ENCODE results near the gene GLDN. TPM values are rescaled to one million over a fixed set of nuclear protein-coding genes. Genes with fewer than 3 reads are reported as not detected.

Gene GLDN
- total and polyA plus RNA-seq, 4 experiments from 2014 or later, result not detected

DNA sequence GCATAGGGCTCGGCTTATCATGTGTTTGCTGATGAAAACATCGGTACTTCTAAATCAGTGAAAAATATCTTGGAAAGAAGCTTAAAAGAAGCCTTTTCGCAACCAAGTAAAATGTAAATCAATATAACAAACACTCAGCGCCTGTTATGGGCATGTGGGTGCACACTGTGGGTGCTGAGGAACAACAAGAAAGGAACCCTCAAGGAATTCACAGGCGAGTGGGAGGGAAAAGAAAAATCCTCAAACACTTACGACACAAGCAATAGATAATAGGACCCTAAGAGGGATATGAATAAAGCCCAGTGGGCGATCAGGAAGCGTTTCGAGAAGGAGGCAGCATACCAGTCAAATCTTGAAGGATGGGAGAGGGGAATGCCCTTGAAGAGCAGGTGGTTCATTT is 21.9 kb downstream of the GLDN start:
- Mint-ChIP-seq H3K9me3 (no peaks in the 10 kb centered on the region), H3K27me3 (peaks cover 0 to 3% of the 10 kb centered on the region in 2 donors), H3K4me3 (no peak overlapping the region), H3K36me3 (no peaks in the 10 kb centered on the region), H3K27ac (no peak overlapping the region), H3K4me1 (no peaks in the 10 kb centered on the region)
- Histone ChIP-seq H3K36me3 (ENCODE audit: insufficient read depth, low read length) (no peaks in the 10 kb centered on the region), H3K27ac (ENCODE audit: low read depth, low read length) (no peak overlapping the region), H3K27me3 (ENCODE audit: insufficient read depth, low read length) (no peaks in the 10 kb centered on the region), H3K4me1 (ENCODE audit: insufficient read depth, low read length) (no peaks in the 10 kb centered on the region), H3K9me3 (ENCODE audit: control insufficient read depth in 1 of 2, low read length in 2 of 2) (no peaks in the 10 kb centered on the region), H3K4me3 (ENCODE audit: low read length in 2 of 2) (no peak overlapping the region)
- CTCF ChIA-PET (ENCODE audit: partially characterized antibody), result no interaction called here
- DNase-seq, result no peak
- POLR2A ChIA-PET (ENCODE audit: partially characterized antibody), result no interaction called here
- intact Hi-C loops (cut with micrococcal nuclease), result no loop called here

- Histone ChIP-seq H3K36me3 (ENCODE audit: insufficient read depth, low read length) (no peaks in the 10 kb centered on the region), H3K4me3 (ENCODE audit: low read length in 2 of 2) (no peak overlapping the region), H3K4me1 (ENCODE audit: insufficient read depth, low read length) (no peaks in the 10 kb centered on the region), H3K27ac (ENCODE audit: low read depth, low read length) (no peak overlapping the region), H3K9me3 (ENCODE audit: control insufficient read depth in 1 of 2, low read length in 2 of 2) (no peaks in the 10 kb centered on the region), H3K27me3 (ENCODE audit: insufficient read depth, low read length) (no peaks in the 10 kb centered on the region)
- Mint-ChIP-seq H3K27me3 (peaks cover 0 to 3% of the 10 kb centered on the region in 2 donors), H3K36me3 (no peaks in the 10 kb centered on the region), H3K27ac (no peak overlapping the region), H3K4me1 (no peaks in the 10 kb centered on the region), H3K9me3 (no peaks in the 10 kb centered on the region), H3K4me3 (no peak overlapping the region)
- no peak for DNase-seq
- ChIA-PET POLR2A (ENCODE audit: partially characterized antibody) (no interaction called here), CTCF (ENCODE audit: partially characterized antibody) (no interaction called here)
- intact Hi-C loops (cut with micrococcal nuclease), result no loop called here
Measured at GRCh38 chr15:51365417-51365816, 24.0 kb downstream of the GLDN start.

DNA sequence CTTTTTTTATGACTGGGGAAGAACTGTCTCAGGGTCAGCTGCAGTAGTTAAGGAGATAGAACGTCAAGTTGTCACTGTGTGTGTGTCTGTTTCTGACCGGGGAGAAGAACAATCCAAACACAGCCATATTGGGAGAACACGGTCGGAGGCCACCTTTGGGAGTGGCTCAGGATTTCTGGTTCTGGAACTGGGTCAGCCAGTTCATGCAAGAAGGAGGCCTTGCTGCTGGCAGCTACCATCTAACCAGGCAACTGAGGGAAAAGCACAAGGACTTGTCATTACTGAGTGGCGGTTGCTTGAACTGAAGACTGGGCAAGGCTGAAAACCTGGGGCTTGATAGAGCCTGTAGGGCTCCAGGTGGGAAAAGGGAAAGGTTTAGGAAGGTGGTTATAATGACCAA is 24.6 kb downstream of the GLDN start:
- Histone ChIP-seq H3K36me3 (ENCODE audit: insufficient read depth, low read length) (no peaks in the 10 kb centered on the region), H3K4me1 (ENCODE audit: insufficient read depth, low read length) (no peaks in the 10 kb centered on the region), H3K27ac (ENCODE audit: low read depth, low read length) (no peak overlapping the region), H3K27me3 (ENCODE audit: insufficient read depth, low read length) (no peaks in the 10 kb centered on the region), H3K4me3 (ENCODE audit: low read length in 2 of 2) (no peak overlapping the region), H3K9me3 (ENCODE audit: control insufficient read depth in 1 of 2, low read length in 2 of 2) (no peaks in the 10 kb centered on the region)
- Mint-ChIP-seq H3K4me3 (no peak overlapping the region), H3K36me3 (no peaks in the 10 kb centered on the region), H3K9me3 (no peaks in the 10 kb centered on the region), H3K4me1 (no peaks in the 10 kb centered on the region), H3K27ac (no peak overlapping the region), H3K27me3 (peaks cover 0 to 3% of the 10 kb centered on the region in 2 donors)
- DNase-seq, result no peak
- intact Hi-C loops (cut with micrococcal nuclease), result no loop called here
- ChIA-PET POLR2A (ENCODE audit: partially characterized antibody) (no interaction called here), CTCF (ENCODE audit: partially characterized antibody) (no interaction called here)

DNA sequence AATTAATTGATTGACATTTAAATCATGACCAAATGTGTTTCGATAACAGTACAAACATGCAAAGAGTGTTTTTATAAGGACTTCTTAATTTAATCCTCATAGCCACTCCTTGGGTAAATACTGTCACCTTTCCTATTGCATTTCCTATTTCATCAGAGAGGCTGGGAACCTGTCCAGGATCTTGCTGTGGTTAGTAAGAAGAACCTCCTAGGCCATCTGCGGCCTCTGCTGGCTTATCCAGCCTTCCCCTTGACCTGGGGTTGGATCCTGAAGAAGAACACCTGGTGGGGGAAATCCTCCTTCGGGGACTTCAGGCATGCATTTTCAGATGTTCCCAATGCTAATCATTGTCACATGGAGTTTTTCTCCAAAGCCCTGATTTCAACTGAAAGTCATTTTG is 25.5 kb downstream of the GLDN start:
- Mint-ChIP-seq H3K27ac (no peak overlapping the region), H3K9me3 (no peaks in the 10 kb centered on the region)

GRCh38 chr15:51367322-51367976 is 26.0 kb downstream of the GLDN start:
- Mint-ChIP-seq H3K27ac (no peak overlapping the region), H3K4me3 (no peak overlapping the region), H3K27me3 (peaks cover 0 to 3% of the 10 kb centered on the region in 2 donors), H3K36me3 (no peaks in the 10 kb centered on the region), H3K9me3 (peaks cover 0 to 2% (median 0%) of the 10 kb centered on the region in 8 donors), H3K4me1 (no peaks in the 10 kb centered on the region)
- no peak overlapping the region for H3K27ac ChIP-seq (ENCODE audit: low read depth, low read length)
- H3K4me1 ChIP-seq (ENCODE audit: insufficient read depth, low read length), result no peaks in the 10 kb centered on the region
- H3K27me3 ChIP-seq (ENCODE audit: insufficient read depth, low read length), result no peaks in the 10 kb centered on the region
- no peak overlapping the region for H3K4me3 ChIP-seq (ENCODE audit: low read length in 2 of 2)
- no peaks in the 10 kb centered on the region for H3K9me3 ChIP-seq (ENCODE audit: control insufficient read depth in 1 of 2, low read length in 2 of 2)
- intact Hi-C loops (cut with micrococcal nuclease), result no loop called here
- ChIA-PET POLR2A (ENCODE audit: partially characterized antibody) (no interaction called here), CTCF (ENCODE audit: partially characterized antibody) (no interaction called here)
- H3K36me3 ChIP-seq (ENCODE audit: insufficient read depth, low read length), result no peaks in the 10 kb centered on the region
- no peak for DNase-seq

More for the DNA sequence above, 25.5 kb downstream of the GLDN start:
- Histone ChIP-seq H3K4me1 (ENCODE audit: insufficient read depth, low read length) (no peaks in the 10 kb centered on the region), H3K4me3 (ENCODE audit: low read length in 2 of 2) (no peak overlapping the region), H3K9me3 (ENCODE audit: control insufficient read depth in 1 of 2, low read length in 2 of 2) (no peaks in the 10 kb centered on the region), H3K36me3 (ENCODE audit: insufficient read depth, low read length) (no peaks in the 10 kb centered on the region), H3K27me3 (ENCODE audit: insufficient read depth, low read length) (no peaks in the 10 kb centered on the region), H3K27ac (ENCODE audit: low read depth, low read length) (no peak overlapping the region)
- H3K36me3 Mint-ChIP-seq, result no peaks in the 10 kb centered on the region
- H3K27me3 Mint-ChIP-seq, result peaks cover 0 to 3% of the 10 kb centered on the region in 2 donors
- H3K4me1 Mint-ChIP-seq, result no peaks in the 10 kb centered on the region
- POLR2A ChIA-PET (ENCODE audit: partially characterized antibody), result no interaction called here
- DNase-seq, result no peak
- no peak overlapping the region for H3K4me3 Mint-ChIP-seq
- CTCF ChIA-PET (ENCODE audit: partially characterized antibody), result no interaction called here
- intact Hi-C loops (cut with micrococcal nuclease), result no loop called here

DNA sequence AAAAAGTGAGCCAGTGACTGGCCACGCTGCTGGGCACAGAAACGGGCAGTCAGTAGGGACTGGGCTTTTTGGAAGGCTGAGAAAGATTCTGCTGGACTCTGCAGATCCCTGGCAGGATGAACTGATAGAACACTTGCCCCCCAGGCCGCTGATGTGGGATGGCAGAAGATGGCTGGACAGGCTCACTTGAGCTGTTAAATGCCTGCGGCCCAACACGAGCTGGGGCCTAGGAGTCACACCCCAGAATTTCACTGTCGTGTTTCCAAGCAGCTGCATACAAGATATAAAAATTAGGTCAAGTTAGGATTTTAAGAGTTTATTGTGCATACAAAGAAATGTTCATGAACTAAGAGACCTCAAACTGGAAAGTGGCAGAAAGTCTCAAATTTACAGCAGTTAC is 26.9 kb downstream of the GLDN start:
- Histone ChIP-seq H3K4me1 (ENCODE audit: insufficient read depth, low read length) (no peaks in the 10 kb centered on the region), H3K27me3 (ENCODE audit: insufficient read depth, low read length) (no peaks in the 10 kb centered on the region), H3K4me3 (ENCODE audit: low read length in 2 of 2) (no peak overlapping the region), H3K27ac (ENCODE audit: low read depth, low read length) (no peak overlapping the region), H3K36me3 (ENCODE audit: insufficient read depth, low read length) (no peaks in the 10 kb centered on the region), H3K9me3 (ENCODE audit: control insufficient read depth in 1 of 2, low read length in 2 of 2) (no peaks in the 10 kb centered on the region)
- peaks cover 0 to 3% of the 10 kb centered on the region in 2 donors for H3K27me3 Mint-ChIP-seq
- H3K9me3 Mint-ChIP-seq, result peaks cover 0 to 3% (median 0%) of the 10 kb centered on the region in 8 donors
- no peaks in the 10 kb centered on the region for H3K36me3 Mint-ChIP-seq
- no peak overlapping the region for H3K27ac Mint-ChIP-seq
- no peaks in the 10 kb centered on the region for H3K4me1 Mint-ChIP-seq
- ChIA-PET CTCF (ENCODE audit: partially characterized antibody) (no interaction called here), POLR2A (ENCODE audit: partially characterized antibody) (no interaction called here)
- intact Hi-C loops (cut with micrococcal nuclease), result no loop called here
- DNase-seq, result no peak
- H3K4me3 Mint-ChIP-seq, result no peak overlapping the region

- no peak overlapping the region for H3K4me3 Mint-ChIP-seq
- H3K9me3 Mint-ChIP-seq, result peaks cover 0 to 3% (median 0%) of the 10 kb centered on the region in 8 donors
- ChIA-PET POLR2A (ENCODE audit: partially characterized antibody) (no interaction called here), CTCF (ENCODE audit: partially characterized antibody) (no interaction called here)
- Histone ChIP-seq H3K36me3 (ENCODE audit: insufficient read depth, low read length) (no peaks in the 10 kb centered on the region), H3K9me3 (ENCODE audit: control insufficient read depth in 1 of 2, low read length in 2 of 2) (no peaks in the 10 kb centered on the region), H3K27me3 (ENCODE audit: insufficient read depth, low read length) (no peaks in the 10 kb centered on the region), H3K4me1 (ENCODE audit: insufficient read depth, low read length) (no peaks in the 10 kb centered on the region), H3K27ac (ENCODE audit: low read depth, low read length) (no peak overlapping the region), H3K4me3 (ENCODE audit: low read length in 2 of 2) (no peak overlapping the region)
- no peak for DNase-seq
- no peaks in the 10 kb centered on the region for H3K4me1 Mint-ChIP-seq
- peaks cover 0 to 3% of the 10 kb centered on the region in 2 donors for H3K27me3 Mint-ChIP-seq
- intact Hi-C loops (cut with micrococcal nuclease), result no loop called here
- H3K36me3 Mint-ChIP-seq, result no peaks in the 10 kb centered on the region
- H3K27ac Mint-ChIP-seq, result no peak overlapping the region
Measured at GRCh38 chr15:51368751-51369450, 27.4 kb downstream of the GLDN start.
